Raji (cell line): ENCODE data around the gene ARPP21.

Source experiments
- POLR2A ChIP-seq: IDR thresholded peaks from 2 replicates; pipeline ENCODE4 v1.6.1; 2011; ENCODE audit warnings: low read depth, low read length, control low read depth; ENCODE audit not compliant: insufficient read depth

ARPP21 gene

GRCh38 chr3:35638251-35638979 lies 910 bp upstream of the ARPP21 start:
- no peak for TF ChIP-seq POLR2A

GRCh38 chr3:35638980-35639253 lies 408 bp upstream of the ARPP21 start:
- TF ChIP-seq POLR2A = no peak

GRCh38 chr3:35640190-35641165 lies 1.2 kb downstream of the ARPP21 start:
- TF ChIP-seq POLR2A = no peak

GRCh38 chr3:35641331-35641730 lies 2.0 kb downstream of the ARPP21 start:
- no peak for TF ChIP-seq POLR2A

- no peak for TF ChIP-seq POLR2A
Observed at GRCh38 chr3:35641920-35642527, 2.7 kb downstream of the ARPP21 start.

- TF ChIP-seq POLR2A = no peak
Observed at GRCh38 chr3:35643495-35643894, 4.2 kb downstream of the ARPP21 start.

DNA sequence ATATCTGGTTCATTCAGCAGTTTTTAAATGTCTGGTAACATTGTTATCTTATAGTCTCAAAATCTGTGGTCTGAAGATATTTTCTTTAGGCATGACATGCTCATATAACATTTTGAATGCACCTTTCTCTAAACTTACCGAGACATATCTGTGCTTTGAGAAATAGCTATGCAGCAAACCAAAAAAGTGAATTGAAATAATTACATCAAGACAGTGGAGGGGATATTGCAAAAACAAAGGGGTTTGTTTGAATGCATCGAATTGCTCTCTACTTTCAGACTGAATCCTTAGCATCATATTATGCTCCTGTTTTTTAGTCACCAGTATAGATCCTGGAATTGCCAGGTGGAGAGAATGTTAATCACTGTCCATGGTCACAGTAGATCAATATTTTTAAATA lies 5.1 kb downstream of the ARPP21 start:
- TF ChIP-seq POLR2A = no peak

GRCh38 chr3:35645189-35645588 lies 5.9 kb downstream of the ARPP21 start:
- TF ChIP-seq POLR2A = no peak

DNA sequence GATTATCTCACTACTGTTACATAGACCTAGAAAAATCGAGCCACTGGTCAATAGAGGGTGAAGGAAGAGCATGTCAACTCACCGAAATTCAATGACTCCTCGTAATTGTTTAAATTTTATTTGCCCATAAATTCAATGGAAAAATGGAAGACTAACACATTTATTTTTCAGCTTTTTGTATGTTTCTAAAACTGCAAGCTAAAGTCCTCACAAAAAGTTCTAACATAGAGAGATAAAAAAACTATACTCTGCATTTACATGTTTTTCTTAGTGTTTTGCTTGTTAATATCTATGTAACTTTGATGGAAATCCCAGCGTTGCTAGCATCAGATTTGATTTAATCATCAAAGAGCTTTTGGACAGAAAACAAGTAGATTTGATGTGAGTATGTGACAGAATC lies 6.8 kb downstream of the ARPP21 start:
- no peak for TF ChIP-seq POLR2A

DNA sequence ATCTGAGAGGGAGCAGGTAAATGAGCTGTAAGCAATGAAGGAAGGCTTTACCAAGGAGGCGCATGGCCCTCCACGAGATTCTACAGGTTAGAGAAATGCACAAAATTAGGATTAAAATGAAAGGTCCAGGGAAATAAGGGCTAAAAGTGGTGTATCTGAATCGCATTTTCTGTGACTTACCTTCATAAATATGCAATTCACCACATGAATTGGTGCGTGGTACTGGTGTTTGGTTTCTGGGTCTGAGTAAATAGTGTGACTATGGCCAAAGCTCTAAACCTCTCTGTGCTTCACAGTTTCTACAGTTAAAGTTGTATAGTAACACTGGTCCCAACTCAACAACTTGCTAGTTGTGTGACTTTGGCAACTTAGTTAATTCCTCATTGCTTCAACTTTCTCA lies 8.1 kb downstream of the ARPP21 start:
- no peak for TF ChIP-seq POLR2A

- no peak for TF ChIP-seq POLR2A
Observed at GRCh38 chr3:35648347-35648746, 9.0 kb downstream of the ARPP21 start.

GRCh38 chr3:35649405-35649804 lies 10.1 kb downstream of the ARPP21 start:
- TF ChIP-seq POLR2A = no peak

DNA sequence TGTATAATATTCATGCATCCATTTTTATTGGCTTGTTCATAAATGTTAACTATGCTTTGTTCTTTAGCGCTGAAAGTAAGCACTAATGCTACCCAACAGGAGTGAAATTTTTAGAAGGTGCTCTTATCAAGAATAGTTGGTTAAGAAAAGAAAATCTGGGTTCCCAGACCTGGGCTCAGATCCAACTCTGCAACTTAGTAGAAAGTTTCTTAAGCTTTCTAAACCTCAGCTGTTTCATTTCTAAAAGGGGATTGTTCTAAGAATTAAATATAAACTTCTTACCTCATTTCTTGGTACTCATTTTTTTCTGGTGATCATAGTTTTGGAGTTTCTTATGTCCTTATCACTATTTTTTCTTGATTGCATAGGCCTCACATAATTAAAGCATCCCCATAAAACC lies 12.1 kb downstream of the ARPP21 start:
- TF ChIP-seq POLR2A = no peak

DNA sequence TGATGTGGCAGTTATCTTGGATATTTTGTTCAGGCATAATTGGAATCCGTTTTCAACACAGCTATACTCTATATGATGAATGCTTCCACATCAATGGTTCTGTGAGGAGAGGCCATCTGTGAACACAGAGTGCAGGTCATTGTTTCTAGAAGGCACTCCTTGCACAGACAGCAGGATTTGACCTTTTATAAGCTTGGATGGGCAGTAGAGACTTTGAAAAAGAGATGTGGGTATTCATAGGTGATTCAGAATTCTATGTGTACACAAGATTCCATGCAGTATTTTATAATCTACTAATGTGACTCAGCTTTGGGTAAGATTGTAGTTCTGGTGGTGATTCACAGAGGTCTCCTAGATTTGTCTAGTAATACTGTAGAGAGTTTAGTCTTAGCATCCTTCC lies 12.5 kb downstream of the ARPP21 start:
- no peak for TF ChIP-seq POLR2A

GRCh38 chr3:35653347-35653746 lies 14.0 kb downstream of the ARPP21 start:
- no peak for TF ChIP-seq POLR2A

GRCh38 chr3:35654476-35654875 lies 15.2 kb downstream of the ARPP21 start:
- no peak for TF ChIP-seq POLR2A
